Retinal pigment epithelial cell (primary cell): ENCODE data around the gene MIB2.

ENCODE experiments used
- DNase-seq: peaks from one replicate; pipeline ENCODE4 v3.0.0-alpha.2; 2010; ENCODE audit warnings: low read depth
- H3K4me3 ChIP-seq: 2 replicates; pipeline ENCODE4 v1.5.1; 2011; ENCODE audit warnings: mild to moderate bottlenecking, low read length, control low read depth, moderate library complexity
- TF ChIP-seq, protein P1 (sequence below): conservative IDR thresholded peaks from 2 replicates; pipeline ENCODE4 v1.5.1; 2011; ENCODE audit warnings: low read depth, low read length, control low read depth, inconsistent platforms

The MIB2 gene

GRCh38 chr1:1625824-1626206 lies 10.5 kb downstream of the MIB2 start:
- TF ChIP-seq, protein P1, sequence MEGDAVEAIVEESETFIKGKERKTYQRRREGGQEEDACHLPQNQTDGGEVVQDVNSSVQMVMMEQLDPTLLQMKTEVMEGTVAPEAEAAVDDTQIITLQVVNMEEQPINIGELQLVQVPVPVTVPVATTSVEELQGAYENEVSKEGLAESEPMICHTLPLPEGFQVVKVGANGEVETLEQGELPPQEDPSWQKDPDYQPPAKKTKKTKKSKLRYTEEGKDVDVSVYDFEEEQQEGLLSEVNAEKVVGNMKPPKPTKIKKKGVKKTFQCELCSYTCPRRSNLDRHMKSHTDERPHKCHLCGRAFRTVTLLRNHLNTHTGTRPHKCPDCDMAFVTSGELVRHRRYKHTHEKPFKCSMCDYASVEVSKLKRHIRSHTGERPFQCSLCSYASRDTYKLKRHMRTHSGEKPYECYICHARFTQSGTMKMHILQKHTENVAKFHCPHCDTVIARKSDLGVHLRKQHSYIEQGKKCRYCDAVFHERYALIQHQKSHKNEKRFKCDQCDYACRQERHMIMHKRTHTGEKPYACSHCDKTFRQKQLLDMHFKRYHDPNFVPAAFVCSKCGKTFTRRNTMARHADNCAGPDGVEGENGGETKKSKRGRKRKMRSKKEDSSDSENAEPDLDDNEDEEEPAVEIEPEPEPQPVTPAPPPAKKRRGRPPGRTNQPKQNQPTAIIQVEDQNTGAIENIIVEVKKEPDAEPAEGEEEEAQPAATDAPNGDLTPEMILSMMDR: no peak
- DNase-seq: no peak
- H3K4me3 ChIP-seq: no peak overlapping the region

DNA sequence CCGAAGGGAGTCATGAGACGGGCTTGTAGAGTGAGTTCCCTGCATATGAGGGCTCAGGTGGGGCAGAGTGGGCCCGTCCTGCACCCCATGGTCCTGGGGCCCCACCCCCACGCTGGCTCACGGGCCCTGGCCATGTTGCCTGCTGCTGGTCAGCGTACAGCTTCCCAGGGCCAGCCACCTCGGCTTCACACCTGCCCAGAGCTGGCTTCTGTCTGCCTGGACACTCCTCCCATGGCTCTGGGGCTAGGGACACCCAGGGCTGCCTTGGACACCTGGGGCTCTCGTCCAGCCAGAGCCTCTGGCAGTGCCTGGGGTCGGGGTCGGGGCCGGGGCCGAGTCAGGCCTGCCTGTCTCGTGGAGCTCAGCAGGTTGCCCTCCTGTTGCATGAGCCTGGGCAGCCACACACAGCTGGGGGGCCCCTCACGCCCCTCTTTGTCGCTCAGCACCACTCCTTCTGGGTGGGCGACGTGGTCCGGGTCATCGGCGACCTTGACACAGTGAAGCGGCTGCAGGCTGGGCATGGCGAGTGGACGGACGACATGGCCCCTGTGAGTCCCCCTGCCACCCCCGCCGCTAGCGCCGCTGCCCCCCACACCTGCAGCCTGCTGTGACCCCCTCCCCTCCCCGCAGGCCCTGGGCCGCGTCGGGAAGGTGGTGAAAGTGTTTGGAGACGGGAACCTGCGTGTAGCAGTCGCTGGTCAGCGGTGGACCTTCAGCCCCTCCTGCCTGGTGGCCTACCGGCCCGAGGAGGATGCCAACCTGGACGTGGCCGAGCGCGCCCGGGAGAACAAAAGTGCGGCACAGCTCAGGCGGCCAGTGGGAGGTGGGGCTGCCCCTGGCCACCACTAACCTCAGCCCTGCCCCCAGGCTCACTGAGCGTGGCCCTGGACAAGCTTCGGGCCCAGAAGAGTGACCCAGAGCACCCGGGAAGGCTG lies 11.2 kb downstream of the MIB2 start:
- DNase-seq: no peak
- TF ChIP-seq, protein P1: no peak
- H3K4me3 ChIP-seq: no peak overlapping the region

DNA sequence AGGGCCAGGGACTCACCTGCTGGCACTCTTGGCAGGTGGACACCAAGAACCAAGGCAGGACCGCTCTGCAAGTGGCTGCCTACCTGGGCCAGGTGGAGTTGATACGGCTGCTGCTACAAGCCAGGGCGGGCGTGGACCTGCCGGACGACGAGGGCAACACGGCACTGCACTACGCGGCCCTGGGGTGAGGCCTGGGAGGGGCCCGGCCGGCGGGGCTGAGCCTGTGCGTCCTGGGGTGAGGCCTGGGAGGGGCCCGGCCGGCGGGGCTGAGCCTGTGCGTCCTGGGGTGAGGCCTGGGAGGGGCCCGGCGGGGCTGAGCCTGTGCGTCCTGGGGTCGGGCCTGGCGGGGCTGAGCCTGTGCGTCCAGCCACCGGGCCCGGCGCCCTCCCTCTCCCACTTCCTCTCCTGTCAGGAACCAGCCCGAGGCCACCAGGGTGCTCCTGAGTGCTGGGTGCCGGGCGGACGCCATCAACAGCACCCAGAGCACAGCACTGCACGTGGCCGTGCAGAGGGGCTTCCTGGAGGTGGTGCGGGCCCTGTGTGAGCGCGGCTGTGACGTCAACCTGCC lies 12.0 kb downstream of the MIB2 start:
- DNase-seq: no peak
- TF ChIP-seq, protein P1: no peak
- no peak overlapping the region for H3K4me3 ChIP-seq

DNA sequence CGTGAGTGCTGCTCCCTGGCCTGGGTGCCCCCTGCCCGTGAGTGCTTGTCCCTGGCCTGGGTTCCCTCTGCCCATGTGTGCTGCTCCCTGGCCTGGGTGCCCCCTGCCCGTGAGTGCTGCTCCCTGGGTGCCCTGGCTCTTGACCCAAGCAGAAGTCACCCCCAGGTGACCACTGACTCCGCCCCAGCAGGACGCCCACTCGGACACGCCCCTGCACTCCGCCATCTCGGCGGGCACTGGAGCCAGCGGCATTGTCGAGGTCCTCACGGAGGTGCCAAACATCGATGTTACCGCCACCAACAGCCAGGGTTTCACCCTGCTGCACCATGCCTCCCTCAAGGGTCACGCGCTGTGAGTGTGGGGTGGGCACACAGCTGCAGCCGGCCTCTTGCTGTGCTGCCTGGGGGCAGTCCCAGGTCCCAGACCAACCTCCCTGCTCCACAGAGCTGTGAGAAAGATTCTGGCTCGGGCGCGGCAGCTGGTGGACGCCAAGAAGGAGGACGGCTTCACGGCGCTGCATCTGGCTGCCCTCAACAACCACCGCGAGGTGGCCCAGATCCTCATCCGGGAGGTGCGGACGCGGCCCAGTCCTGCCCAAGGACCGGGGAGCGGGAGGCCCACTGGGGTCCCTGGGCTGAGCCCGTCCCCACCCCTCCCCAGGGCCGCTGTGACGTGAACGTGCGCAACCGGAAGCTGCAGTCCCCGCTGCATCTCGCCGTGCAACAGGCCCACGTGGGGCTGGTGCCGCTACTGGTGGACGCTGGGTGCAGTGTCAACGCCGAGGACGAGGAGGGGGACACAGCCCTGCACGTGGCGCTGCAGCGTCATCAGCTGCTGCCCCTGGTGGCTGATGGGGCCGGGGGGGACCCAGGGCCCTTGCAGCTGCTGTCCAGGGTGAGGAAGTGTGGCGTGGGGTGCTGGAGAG lies 12.8 kb downstream of the MIB2 start:
- no peak overlapping the region for H3K4me3 ChIP-seq
- DNase-seq: no peak
- TF ChIP-seq, protein P1: no peak

GRCh38 chr1:1628754-1629429 lies 13.6 kb downstream of the MIB2 start:
- TF ChIP-seq, protein P1: no peak
- no peak overlapping the region for H3K4me3 ChIP-seq
- DNase-seq: no peak

GRCh38 chr1:1629430-1630190 lies 14.3 kb downstream of the MIB2 start:
- TF ChIP-seq, protein P1: no peak
- H3K4me3 ChIP-seq: no peak overlapping the region
- DNase-seq: no peak
